ENCODE results near the gene LRRC26. TPM values are rescaled to one million over a fixed set of nuclear protein-coding genes. Genes with fewer than 3 reads are reported as not detected.

LRRC26 gene
- polyA plus RNA-seq, 1 donor (not counting 4 experiments of a cell fraction or from before 2014, with no cell fraction given) = not detected

DNA sequence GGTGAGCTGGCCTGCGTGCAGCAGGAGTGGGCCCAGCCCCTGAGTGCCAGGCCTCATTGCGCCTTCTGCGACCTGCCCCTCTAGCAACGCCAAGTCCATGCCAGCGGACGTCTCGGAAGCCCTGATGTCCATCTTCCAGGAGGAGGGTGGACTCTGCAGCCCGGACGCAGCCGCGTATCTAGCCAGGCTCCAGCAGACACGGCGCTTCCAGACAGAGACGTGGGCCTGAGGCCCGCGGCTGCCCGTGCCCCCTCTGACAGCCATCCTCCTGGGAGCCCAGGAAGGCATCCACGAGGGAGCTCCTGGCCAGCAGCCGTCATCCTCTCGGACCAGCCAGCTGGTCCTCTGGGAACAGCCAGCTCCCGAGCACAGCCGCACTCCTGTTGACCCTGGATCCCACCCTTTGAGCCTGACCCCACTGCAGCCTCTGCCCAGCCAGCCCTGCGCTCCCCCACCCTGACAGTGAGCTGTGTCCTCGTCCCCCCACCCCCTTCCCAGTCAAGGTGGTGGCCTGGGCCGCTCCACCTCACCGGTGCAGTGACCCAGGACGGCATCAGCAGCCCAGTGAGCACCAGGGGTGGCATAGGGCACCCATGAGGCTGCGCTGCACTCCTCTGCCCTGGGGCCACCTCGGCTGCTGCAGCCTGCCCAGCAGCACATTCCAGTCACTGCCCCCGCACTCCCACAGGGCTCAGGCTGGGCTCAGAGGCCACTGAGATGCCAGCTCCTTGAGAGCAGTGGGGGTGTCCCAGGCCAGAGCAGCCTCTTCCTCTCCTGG lies 46.5 kb upstream of the LRRC26 start:
- H3K27ac ChIP-seq (ENCODE audit: control insufficient read depth, insufficient read depth, low read length) = no peak overlapping the region
- no peak overlapping the region for H3K4me3 ChIP-seq (ENCODE audit: control insufficient read depth in 2 of 3, extremely low read depth in 1 of 3, insufficient read depth in 2 of 3, low read depth in 1 of 3, low read length in 3 of 3)
- H3K79me2 ChIP-seq (ENCODE audit: control insufficient read depth, insufficient read depth, low read length) = no peaks in the 10 kb centered on the region
- DNase-seq (ENCODE audit: low read depth, low spot score) (no peak), FAIRE-seq (no peak)
- no peaks in the 10 kb centered on the region for H3K27me3 ChIP-seq (ENCODE audit: control insufficient read depth, extremely low read depth, insufficient read depth, low read length)
- H3K9me3 ChIP-seq (ENCODE audit: control insufficient read depth, low read depth, low read length) = no peaks in the 10 kb centered on the region
- no peak overlapping the region for H2AFZ ChIP-seq (ENCODE audit: control insufficient read depth, low read length)
- H3K9ac ChIP-seq (ENCODE audit: control insufficient read depth, extremely low read depth, insufficient read depth, low read length) = no peak overlapping the region
- dilution Hi-C loops (cut with MboI; ENCODE audit: extremely low pct_ligation_motif_present, low sequenced_read_pairs) = no loop called here
- no peaks in the 10 kb centered on the region for H4K20me1 ChIP-seq (ENCODE audit: control insufficient read depth, extremely low read depth, insufficient read depth, low read length)
- H3K36me3 ChIP-seq (ENCODE audit: control insufficient read depth in 2 of 2, extremely low read depth in 1 of 2, insufficient read depth in 2 of 2, low read length in 2 of 2) = peaks cover 3 to 19% of the 10 kb centered on the region in 2 experiments
- peaks cover 20% of the 10 kb centered on the region for H3K4me1 ChIP-seq (ENCODE audit: control insufficient read depth, extremely low read depth, insufficient read depth, low read length)
- TF ChIP-seq, protein P1, sequence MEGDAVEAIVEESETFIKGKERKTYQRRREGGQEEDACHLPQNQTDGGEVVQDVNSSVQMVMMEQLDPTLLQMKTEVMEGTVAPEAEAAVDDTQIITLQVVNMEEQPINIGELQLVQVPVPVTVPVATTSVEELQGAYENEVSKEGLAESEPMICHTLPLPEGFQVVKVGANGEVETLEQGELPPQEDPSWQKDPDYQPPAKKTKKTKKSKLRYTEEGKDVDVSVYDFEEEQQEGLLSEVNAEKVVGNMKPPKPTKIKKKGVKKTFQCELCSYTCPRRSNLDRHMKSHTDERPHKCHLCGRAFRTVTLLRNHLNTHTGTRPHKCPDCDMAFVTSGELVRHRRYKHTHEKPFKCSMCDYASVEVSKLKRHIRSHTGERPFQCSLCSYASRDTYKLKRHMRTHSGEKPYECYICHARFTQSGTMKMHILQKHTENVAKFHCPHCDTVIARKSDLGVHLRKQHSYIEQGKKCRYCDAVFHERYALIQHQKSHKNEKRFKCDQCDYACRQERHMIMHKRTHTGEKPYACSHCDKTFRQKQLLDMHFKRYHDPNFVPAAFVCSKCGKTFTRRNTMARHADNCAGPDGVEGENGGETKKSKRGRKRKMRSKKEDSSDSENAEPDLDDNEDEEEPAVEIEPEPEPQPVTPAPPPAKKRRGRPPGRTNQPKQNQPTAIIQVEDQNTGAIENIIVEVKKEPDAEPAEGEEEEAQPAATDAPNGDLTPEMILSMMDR (optimal IDR thresholded peaks at IDR 0.05 in 1 of 3, IDR thresholded peaks at IDR 0.05 in 1 of 3, conservative IDR thresholded peaks at IDR 0.05 in 1 of 3; ENCODE audit: extremely low read depth in 1 of 3, insufficient read depth in 2 of 3, low read length in 3 of 3) = no peak
- TF ChIP-seq EZH2 (IDR thresholded peaks at IDR 0.05; ENCODE audit: low read length) = no peak
- H3K4me2 ChIP-seq (ENCODE audit: control insufficient read depth, extremely low read depth, insufficient read depth, low read depth, low read length) = no peak overlapping the region
- H3K9me1 ChIP-seq (ENCODE audit: control insufficient read depth, extremely low read depth, insufficient read depth, low read length) = no peaks in the 10 kb centered on the region

DNA sequence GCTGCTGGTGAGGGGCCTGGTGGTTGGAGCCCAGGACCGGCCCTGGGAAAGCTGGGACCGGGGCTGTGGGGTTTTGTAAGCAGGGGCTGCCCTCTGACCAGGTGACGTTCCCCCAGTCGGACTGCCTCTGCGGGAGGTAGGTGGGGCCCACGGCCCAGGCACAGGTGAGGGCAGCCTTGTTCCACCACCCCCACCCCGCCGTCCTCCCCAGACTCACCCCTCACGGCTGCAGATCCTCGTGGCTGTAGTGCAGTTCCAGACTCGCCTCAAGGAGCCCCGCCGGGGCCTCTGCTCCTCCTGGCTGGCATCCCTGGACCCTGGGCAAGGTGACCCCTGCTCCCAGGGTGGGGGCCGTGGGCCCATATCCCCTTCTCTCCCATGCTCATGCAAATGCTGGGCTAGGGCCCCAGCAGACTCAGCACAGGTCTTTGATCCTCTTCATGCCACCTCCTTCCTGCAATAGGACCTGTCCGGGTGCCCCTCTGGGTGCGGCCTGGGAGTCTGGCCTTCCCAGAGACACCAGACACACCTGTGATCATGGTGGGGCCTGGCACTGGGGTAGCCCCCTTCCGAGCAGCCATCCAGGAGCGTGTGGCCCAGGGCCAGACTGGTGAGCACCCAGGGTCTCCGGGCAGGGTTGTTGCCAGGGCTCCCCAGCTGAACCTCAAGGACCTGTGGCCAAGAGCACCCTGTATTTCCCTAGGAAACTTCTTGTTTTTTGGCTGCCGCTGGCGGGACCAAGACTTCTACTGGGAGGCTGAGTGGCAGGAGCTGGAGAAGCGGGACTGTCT lies 45.5 kb upstream of the LRRC26 start:
- H4K20me1 ChIP-seq (ENCODE audit: control insufficient read depth, extremely low read depth, insufficient read depth, low read length) = no peaks in the 10 kb centered on the region
- H3K9me3 ChIP-seq (ENCODE audit: control insufficient read depth, low read depth, low read length) = no peaks in the 10 kb centered on the region
- H3K36me3 ChIP-seq (ENCODE audit: control insufficient read depth in 2 of 2, extremely low read depth in 1 of 2, insufficient read depth in 2 of 2, low read length in 2 of 2) = peaks cover 3 to 20% of the 10 kb centered on the region in 2 experiments
- no peaks in the 10 kb centered on the region for H3K27me3 ChIP-seq (ENCODE audit: control insufficient read depth, extremely low read depth, insufficient read depth, low read length)
- no peaks in the 10 kb centered on the region for H3K9me1 ChIP-seq (ENCODE audit: control insufficient read depth, extremely low read depth, insufficient read depth, low read length)
- no peak overlapping the region for H3K4me2 ChIP-seq (ENCODE audit: control insufficient read depth, extremely low read depth, insufficient read depth, low read depth, low read length)
- TF ChIP-seq, protein P1 (optimal IDR thresholded peaks at IDR 0.05 in 1 of 3, IDR thresholded peaks at IDR 0.05 in 1 of 3, conservative IDR thresholded peaks at IDR 0.05 in 1 of 3; ENCODE audit: extremely low read depth in 1 of 3, insufficient read depth in 2 of 3, low read length in 3 of 3) = no peak
- TF ChIP-seq EZH2 (IDR thresholded peaks at IDR 0.05; ENCODE audit: low read length) = no peak
- no peak overlapping the region for H3K9ac ChIP-seq (ENCODE audit: control insufficient read depth, extremely low read depth, insufficient read depth, low read length)
- H2AFZ ChIP-seq (ENCODE audit: control insufficient read depth, low read length) = no peak overlapping the region
- FAIRE-seq (no peak), DNase-seq (ENCODE audit: low read depth, low spot score) (no peak)
- no peak overlapping the region for H3K4me3 ChIP-seq (ENCODE audit: control insufficient read depth in 2 of 3, extremely low read depth in 1 of 3, insufficient read depth in 2 of 3, low read depth in 1 of 3, low read length in 3 of 3)
- dilution Hi-C loops (cut with MboI; ENCODE audit: extremely low pct_ligation_motif_present, low sequenced_read_pairs) = no loop called here
- H3K27ac ChIP-seq (ENCODE audit: control insufficient read depth, insufficient read depth, low read length) = no peak overlapping the region
- H3K79me2 ChIP-seq (ENCODE audit: control insufficient read depth, insufficient read depth, low read length) = no peaks in the 10 kb centered on the region
- peaks cover 20% of the 10 kb centered on the region for H3K4me1 ChIP-seq (ENCODE audit: control insufficient read depth, extremely low read depth, insufficient read depth, low read length)

All from keratinocyte (primary cell).